IPS-15b (cell line): Measurements from ENCODE around the gene CHST15.

Experiments
- H3K27me3 ChIP-seq: one replicate; pipeline ENCODE4 v1.6.1; 2013; ENCODE audit warnings: low read length; ENCODE audit not compliant: control insufficient read depth, insufficient read depth
- H3K36me3 ChIP-seq: one replicate; pipeline ENCODE4 v1.6.1; 2013; ENCODE audit warnings: low read length; ENCODE audit not compliant: control insufficient read depth, insufficient read depth
- H3K4me1 ChIP-seq: one replicate; pipeline ENCODE4 v1.6.1; 2013; ENCODE audit warnings: mild to moderate bottlenecking, low read length; ENCODE audit not compliant: control insufficient read depth, insufficient read depth
- H3K4me3 ChIP-seq: one replicate; pipeline ENCODE4 v1.5.1; 2013; ENCODE audit warnings: low read depth, low read length
- H3K9ac ChIP-seq: one replicate; pipeline ENCODE4 v1.6.1; 2013; ENCODE audit warnings: low read depth, mild to moderate bottlenecking, low read length
- H3K9me3 ChIP-seq: one replicate; pipeline ENCODE4 v1.6.1; 2013; ENCODE audit warnings: mild to moderate bottlenecking, low read length; ENCODE audit not compliant: control insufficient read depth, insufficient read depth

CHST15 gene

DNA sequence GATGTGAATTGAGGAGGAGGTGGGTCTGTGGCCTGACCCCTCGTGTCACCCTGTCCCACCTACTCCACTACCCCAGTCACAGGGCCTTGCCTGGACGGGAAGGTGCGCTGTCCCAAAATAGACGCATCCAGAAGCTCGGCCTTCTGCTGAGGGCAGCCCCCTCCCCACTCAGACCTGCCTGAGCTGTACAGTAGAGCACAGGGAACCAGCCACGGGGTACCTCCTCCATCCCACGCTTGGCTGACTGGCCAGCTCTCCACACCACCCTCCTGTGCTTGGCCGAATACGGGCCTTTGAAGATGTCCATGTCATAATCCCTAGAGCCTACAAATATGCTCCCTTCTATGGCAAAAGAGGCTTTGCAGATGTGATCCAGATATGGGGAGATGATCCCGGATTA is 88.3 kb downstream of the CHST15 start:
- Histone ChIP-seq H3K9ac (no peak overlapping the region), H3K4me1 (no peaks in the 10 kb centered on the region)

DNA sequence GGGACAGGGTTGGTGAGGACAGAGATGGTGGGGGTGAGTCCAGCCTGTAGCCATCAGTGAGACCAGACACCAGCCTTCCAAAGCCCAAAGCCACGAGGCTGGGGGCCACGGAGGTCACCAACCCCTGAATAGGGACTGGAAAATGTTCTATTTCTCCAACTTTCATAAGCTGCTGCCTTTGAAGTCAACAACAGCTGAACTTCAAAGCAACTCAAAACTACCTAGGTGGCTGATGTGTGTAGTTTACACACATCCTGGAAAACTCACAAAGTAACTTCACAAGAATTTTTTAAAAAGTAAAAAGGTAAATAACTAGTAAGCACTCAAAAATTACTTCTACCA is 88.8 kb downstream of the CHST15 start:
- Histone ChIP-seq H3K36me3 (peaks cover 3% of the 10 kb centered on the region), H3K27me3 (no peaks in the 10 kb centered on the region), H3K9me3 (no peaks in the 10 kb centered on the region), H3K4me3 (no peak overlapping the region), H3K9ac (no peak overlapping the region), H3K4me1 (no peaks in the 10 kb centered on the region)

More for the DNA sequence above, 88.3 kb downstream of the CHST15 start:
- H3K27me3 ChIP-seq = no peaks in the 10 kb centered on the region
- no peaks in the 10 kb centered on the region for H3K9me3 ChIP-seq
- peaks cover 4% of the 10 kb centered on the region for H3K36me3 ChIP-seq
- H3K4me3 ChIP-seq = no peak overlapping the region

DNA sequence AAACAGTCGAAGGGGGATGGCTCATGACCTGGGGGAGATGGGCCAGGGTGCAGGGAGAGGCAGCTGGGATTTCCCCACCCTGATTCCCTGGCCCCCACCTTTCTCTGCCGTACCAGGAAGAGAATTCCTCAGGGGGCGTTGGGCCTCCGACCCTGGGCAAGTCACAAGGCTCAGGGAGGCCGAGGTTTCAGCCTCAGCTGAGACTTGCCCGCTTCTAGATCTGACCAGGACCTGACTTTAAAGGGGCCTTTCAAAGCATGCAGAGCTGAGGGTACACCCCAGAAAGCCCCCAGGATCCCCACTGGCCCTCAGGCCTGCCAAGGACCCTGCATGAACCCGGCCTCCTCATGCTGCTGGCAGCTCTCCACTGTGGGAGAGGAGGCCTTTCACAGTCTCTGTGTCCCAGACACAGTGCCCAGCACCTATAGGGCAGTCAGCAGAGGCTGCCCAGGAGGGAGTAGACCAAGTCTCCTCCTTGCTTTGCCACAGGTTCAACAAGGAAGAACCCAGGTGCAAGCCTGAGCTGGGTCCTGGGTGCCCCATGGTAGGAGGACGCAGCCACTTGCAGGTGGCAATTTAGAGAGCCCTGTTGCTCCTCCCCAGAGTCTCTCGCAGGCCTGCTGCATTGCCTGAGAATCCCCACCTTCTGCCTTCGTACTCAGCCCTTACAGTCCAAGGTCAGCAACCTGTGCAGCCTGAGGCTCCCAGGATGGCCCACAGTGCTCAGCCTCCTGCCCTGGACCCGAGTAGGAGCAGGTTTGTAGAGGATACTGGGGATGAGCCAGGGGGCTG is 89.3 kb downstream of the CHST15 start:
- Histone ChIP-seq H3K4me3 (no peak overlapping the region), H3K27me3 (no peaks in the 10 kb centered on the region), H3K9me3 (no peaks in the 10 kb centered on the region), H3K9ac (no peak overlapping the region), H3K36me3 (no peaks in the 10 kb centered on the region), H3K4me1 (no peaks in the 10 kb centered on the region)

DNA sequence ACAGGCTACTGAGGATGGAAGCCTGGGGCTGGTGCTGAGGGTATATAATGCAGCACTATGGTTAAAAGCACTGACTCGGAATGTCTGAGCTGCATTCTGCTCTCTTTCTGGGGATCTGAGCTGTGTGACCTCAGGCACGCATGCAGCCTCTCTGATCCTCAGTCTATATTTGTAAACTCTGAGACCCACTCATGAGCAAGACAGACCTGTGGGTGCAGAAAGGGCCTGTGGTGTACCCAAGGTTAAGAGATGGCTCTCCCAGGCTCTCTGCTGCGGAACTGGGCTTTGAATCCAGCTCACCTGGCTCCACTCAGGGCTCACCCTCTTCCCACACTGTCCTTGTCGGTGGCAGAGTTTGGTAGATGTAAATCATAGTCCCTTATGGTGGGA is 89.9 kb downstream of the CHST15 start:
- Histone ChIP-seq H3K27me3 (no peaks in the 10 kb centered on the region), H3K9ac (no peak overlapping the region), H3K36me3 (no peaks in the 10 kb centered on the region)

DNA sequence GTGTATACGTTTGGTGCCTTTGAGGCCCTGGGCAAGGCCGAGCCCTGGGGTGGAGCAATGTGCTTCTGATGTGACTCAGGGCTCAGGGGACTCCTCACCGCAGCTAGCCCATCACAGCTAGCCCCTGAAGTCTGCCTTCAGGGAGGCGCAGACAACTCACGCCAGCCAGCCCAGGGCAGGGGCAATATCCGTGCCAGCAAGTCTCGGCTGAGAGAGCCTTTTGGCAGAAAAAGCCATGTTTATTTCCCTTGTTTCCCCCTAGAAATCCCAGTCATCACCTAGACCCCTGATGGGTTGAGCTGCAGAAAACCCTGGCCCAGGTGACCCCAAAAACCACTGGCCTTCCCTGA is 90.4 kb downstream of the CHST15 start:
- Histone ChIP-seq H3K4me1 (no peaks in the 10 kb centered on the region), H3K27me3 (no peaks in the 10 kb centered on the region), H3K4me3 (no peak overlapping the region), H3K36me3 (no peaks in the 10 kb centered on the region), H3K9me3 (no peaks in the 10 kb centered on the region), H3K9ac (no peak overlapping the region)

More for the DNA sequence above, 89.9 kb downstream of the CHST15 start:
- Histone ChIP-seq H3K4me3 (no peak overlapping the region), H3K4me1 (no peaks in the 10 kb centered on the region), H3K9me3 (no peaks in the 10 kb centered on the region)

DNA sequence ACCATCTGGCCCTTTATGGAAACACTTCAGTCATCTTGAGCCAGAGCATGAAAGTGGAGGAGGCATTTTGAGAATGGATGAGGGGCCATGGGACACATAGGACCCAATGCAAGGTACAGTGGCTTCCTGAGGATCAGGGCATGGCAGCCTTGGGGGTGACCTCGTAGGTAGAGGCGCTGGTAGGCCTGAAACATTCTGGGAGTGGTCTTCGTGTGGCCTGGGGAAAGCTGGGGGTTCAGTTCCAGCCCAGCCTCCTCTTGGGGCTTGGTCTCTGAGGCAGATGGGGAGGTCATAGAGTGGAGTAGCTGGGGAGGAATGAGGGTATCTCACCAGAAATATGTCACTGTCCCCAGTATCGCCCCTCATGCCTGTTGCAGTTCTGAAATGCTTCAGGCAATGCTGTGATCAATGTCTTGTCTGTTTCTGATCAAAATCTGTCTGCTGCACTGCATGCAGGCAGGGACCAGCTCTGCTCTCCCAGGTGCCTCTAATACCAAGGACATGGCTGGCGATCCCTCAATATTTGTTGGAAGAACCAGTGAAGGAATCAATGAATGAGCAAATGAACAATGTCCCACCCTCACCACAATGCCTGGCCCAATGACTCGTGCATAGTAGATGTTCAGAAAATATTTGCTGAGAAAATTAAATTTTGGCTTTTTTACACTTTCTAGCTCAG is 90.9 kb downstream of the CHST15 start:
- no peaks in the 10 kb centered on the region for H3K27me3 ChIP-seq
- no peak overlapping the region for H3K4me3 ChIP-seq
- H3K9ac ChIP-seq = no peak overlapping the region
- H3K4me1 ChIP-seq = no peaks in the 10 kb centered on the region
- H3K9me3 ChIP-seq = no peaks in the 10 kb centered on the region
- no peaks in the 10 kb centered on the region for H3K36me3 ChIP-seq

DNA sequence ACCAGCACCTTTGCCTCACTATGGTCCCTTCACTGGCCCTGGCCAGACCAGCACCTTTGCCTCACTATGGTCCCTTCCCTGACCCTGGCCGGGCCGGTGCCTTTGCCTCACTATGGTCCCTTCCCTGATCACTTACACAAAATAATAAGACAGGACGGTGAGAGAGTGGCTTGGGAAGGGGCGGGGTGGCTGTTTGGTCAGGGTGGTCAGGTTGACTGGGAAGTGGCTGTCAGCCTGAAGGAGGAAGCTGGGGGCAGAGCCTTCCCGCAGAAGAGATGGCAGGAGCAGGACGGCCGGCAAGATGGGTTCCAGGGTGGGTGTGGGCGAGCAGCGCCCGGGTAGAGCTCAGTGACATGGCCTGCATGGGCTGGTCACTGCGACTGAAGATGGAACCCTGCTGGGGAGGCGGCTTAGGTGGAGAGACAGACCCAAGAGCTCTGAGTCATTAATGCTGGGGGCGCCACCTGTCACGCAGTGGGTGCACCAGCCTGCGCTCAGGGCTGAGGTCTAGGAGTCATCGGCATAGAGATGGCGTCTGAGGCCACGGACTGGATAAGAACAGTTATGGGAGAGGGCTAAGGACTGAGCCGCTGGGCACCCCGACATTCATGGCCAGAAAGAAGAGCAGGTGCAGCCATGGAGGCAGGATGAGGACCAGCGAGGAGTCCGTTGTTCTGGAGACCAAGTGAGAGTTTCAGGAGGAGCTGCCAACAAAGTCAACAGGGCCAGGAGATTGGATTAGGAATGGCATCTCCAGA is 91.8 kb downstream of the CHST15 start:
- H3K9me3 ChIP-seq = no peaks in the 10 kb centered on the region
- H3K27me3 ChIP-seq = no peaks in the 10 kb centered on the region
- no peak overlapping the region for H3K9ac ChIP-seq
- no peaks in the 10 kb centered on the region for H3K4me1 ChIP-seq
- H3K36me3 ChIP-seq = no peaks in the 10 kb centered on the region
- no peak overlapping the region for H3K4me3 ChIP-seq

DNA sequence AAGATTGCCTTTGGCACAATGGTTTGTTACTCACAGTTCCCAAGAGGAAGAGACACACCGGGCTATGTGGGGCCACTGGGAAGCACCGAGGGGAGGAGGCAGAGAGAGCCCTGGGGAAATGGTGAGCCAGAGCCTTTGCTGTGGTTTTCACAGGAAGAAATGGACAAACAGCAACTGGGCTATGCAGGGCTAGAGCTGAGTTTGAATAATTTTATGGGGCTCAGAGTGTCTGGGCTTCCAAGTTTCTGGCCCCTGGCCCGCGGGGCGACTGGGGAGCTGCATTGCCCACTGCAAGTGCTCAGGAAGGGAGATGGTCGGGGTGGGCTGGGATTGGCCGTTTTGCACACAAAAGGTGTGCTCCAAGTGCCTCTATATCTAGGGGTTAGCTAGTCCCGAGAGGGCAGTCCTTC is 92.6 kb downstream of the CHST15 start:
- Histone ChIP-seq H3K4me1 (no peaks in the 10 kb centered on the region), H3K36me3 (no peaks in the 10 kb centered on the region), H3K9ac (no peak overlapping the region), H3K27me3 (no peaks in the 10 kb centered on the region), H3K9me3 (no peaks in the 10 kb centered on the region), H3K4me3 (no peak overlapping the region)

DNA sequence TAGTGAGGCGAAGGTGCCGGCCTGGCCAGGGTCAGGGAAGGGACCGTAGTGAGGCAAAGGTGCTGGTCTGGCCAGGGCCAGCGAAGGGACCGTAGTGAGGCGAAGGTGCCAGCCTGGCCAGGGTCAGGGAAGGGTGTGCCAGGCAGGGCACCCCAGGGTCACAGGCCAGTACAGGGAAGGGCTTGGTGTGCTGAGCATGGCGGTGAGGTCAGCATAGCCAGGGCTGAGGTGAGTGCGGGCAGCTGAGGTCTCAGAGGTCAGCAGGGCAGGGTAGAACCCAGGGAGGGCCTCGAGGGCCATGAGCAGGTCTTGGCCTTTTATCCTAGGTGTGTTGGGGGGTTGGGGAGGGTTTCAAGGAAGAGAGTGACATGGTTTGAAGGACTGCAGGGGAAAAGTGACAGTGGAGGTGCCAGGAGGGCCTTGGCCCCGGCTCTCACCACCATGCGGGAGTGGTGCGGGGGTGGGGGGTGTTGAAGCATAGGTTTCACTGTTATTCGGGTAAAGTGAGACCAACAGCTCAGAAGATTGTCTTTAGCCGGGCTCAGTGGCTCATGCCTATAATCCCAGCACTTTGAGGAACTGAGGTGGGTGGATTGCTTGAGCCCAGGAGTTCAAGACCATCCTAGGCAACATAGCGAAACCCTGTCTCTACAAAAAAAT is 93.3 kb downstream of the CHST15 start:
- no peaks in the 10 kb centered on the region for H3K9me3 ChIP-seq
- H3K36me3 ChIP-seq = no peaks in the 10 kb centered on the region
- H3K9ac ChIP-seq = no peak overlapping the region
- no peaks in the 10 kb centered on the region for H3K4me1 ChIP-seq
- no peak overlapping the region for H3K4me3 ChIP-seq
- H3K27me3 ChIP-seq = peaks cover 1% of the 10 kb centered on the region

DNA sequence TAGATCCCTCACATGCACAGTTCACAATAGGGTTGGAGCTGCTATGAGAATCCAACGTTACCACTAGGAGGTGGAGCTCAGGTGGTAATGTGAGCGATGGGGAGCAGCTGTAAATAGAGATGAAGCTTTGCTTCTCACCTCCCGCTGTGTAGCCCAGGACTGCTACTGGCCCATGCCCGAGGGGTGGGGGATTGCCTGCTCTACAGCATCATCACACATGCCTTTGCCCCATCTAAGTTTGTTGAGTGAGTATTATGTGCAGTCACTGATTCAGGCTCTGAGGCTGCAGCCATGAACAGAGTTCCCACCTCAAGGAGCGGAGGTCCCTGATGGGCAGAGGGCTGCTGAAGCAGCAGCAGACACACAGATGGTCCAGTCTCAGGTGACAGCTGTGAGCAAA is 94.1 kb downstream of the CHST15 start:
- no peaks in the 10 kb centered on the region for H3K9me3 ChIP-seq
- no peak overlapping the region for H3K9ac ChIP-seq
- no peaks in the 10 kb centered on the region for H3K4me1 ChIP-seq
- H3K4me3 ChIP-seq = no peak overlapping the region
- H3K36me3 ChIP-seq = no peaks in the 10 kb centered on the region
- H3K27me3 ChIP-seq = peaks cover 7% of the 10 kb centered on the region

DNA sequence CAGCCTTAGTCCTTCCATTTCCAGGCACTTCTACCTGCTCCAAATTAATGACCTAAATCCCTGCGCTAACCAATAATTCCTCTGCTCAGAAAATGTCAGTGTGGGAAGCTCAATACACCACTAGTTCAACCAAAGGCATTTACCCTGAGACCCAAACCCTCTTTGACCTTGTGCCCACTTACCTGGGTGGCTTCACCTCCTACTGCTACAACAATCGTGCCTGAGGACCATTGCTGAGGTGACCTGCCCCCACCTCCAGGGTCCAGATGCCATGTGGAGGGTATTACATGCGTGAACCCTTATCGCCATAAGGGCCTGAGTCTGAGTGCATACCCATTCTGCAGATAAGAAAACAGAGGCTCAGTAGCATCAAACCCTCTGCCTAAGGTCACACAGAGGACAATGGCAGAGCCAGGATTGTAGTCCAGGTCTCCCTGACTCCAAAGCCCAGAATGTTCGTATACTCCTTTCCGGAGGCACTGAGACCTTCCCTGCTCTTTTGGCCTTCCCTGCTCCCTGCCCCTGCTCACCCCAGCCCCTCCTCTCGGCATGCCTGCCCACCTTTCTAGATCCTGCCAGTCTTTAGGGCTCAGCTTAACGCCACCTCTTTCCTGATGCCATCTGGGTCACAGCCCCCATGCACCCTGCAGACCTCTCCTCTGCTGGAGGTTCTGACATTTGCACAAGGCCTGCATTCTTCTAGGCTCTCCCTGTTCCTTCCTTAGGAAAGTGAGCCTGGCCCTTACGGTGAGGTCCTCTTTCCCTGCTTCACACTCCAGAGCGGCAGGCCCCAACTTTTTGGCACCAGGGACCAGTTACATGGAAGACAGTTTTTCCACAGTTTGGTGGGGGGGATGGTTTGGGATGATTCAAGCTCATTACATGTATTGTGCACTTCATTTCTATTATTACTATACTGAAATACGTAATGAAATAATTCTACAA is 94.9 kb downstream of the CHST15 start:
- Histone ChIP-seq H3K9ac (no peak overlapping the region), H3K4me3 (no peak overlapping the region), H3K4me1 (no peaks in the 10 kb centered on the region), H3K27me3 (peaks cover 15% of the 10 kb centered on the region), H3K36me3 (no peaks in the 10 kb centered on the region), H3K9me3 (no peaks in the 10 kb centered on the region)
